GM12865 (cell line): ENCODE measurements around the gene SPG21.
A peak's percentile ranks its signal among the peaks of the same experiment; 100 is the strongest.

Experiments
- DNase-seq: peaks from one replicate; pipeline ENCODE4 v3.0.0; 2010; ENCODE audit warnings: low read depth
- H3K4me3 ChIP-seq: 2 replicates; pipeline ENCODE4 v1.5.1; 2011; ENCODE audit warnings: mild to moderate bottlenecking, low read depth, low read length, control low read depth
- CTCF ChIP-seq: IDR thresholded peaks from 2 replicates; pipeline ENCODE4 v1.5.1; 2011; ENCODE audit warnings: low read length, control low read depth, low read depth, inconsistent platforms; ENCODE audit not compliant: insufficient read depth; ENCODE audit errors: missing control alignments

The SPG21 gene

GRCh38 chr15:64959128-64959527 is 30.6 kb downstream of the SPG21 start:
- no peak overlapping the region for H3K4me3 ChIP-seq
- no peak for DNase-seq
- TF ChIP-seq CTCF: no peak

- no peak for DNase-seq
- TF ChIP-seq CTCF: no peak
- H3K4me3 ChIP-seq: no peak overlapping the region
Measured at GRCh38 chr15:64954395-64954794, 35.3 kb downstream of the SPG21 start.

- H3K4me3 ChIP-seq: no peak overlapping the region
- no peak for TF ChIP-seq CTCF
- DNase-seq: no peak
Measured at GRCh38 chr15:64951777-64952418, 37.8 kb downstream of the SPG21 start.

GRCh38 chr15:64950888-64951287 is 38.8 kb downstream of the SPG21 start:
- peak; percentile 31 for DNase-seq
- TF ChIP-seq CTCF: no peak
- H3K4me3 ChIP-seq: no peak overlapping the region

GRCh38 chr15:64949383-64950186 is 40.1 kb downstream of the SPG21 start:
- no peak for DNase-seq
- no peak overlapping the region for H3K4me3 ChIP-seq
- no peak for TF ChIP-seq CTCF

GRCh38 chr15:64948916-64949315 is 40.8 kb downstream of the SPG21 start:
- no peak for TF ChIP-seq CTCF
- H3K4me3 ChIP-seq: no peak overlapping the region
- no peak for DNase-seq
